ENCODE results near the gene DYNC2LI1. TPM values are rescaled to one million over a fixed set of nuclear protein-coding genes. Genes with fewer than 3 reads are reported as not detected.

The DYNC2LI1 gene
- total RNA-seq, 1 donor from 2014 or later, result 34.6 TPM

- no peak for FAIRE-seq
Observed at GRCh38 chr2:43762286-43762685, 11.6 kb upstream of the DYNC2LI1 start.

GRCh38 chr2:43763091-43763490 is 10.7 kb upstream of the DYNC2LI1 start:
- DNase-seq (ENCODE audit: low spot score in 2 of 2), result no peak
- FAIRE-seq, result no peak

More at GRCh38 chr2:43762286-43762685, 11.6 kb upstream of the DYNC2LI1 start:
- DNase-seq (ENCODE audit: low spot score in 2 of 2), result no peak

GRCh38 chr2:43764086-43764705 is 9.6 kb upstream of the DYNC2LI1 start:
- DNase-seq (ENCODE audit: low spot score in 2 of 2) (no peak), FAIRE-seq (no peak)

- no peak for FAIRE-seq
Observed at GRCh38 chr2:43766006-43766405, 7.8 kb upstream of the DYNC2LI1 start.

GRCh38 chr2:43774617-43775016 is 778 bp downstream of the DYNC2LI1 start:
- DNase-seq (ENCODE audit: low spot score in 2 of 2) (no peak), FAIRE-seq (no peak)

More at GRCh38 chr2:43766006-43766405, 7.8 kb upstream of the DYNC2LI1 start:
- no peak for DNase-seq (ENCODE audit: low spot score in 2 of 2)

GRCh38 chr2:43776324-43776723 is 2.5 kb downstream of the DYNC2LI1 start:
- DNase-seq (ENCODE audit: low spot score in 2 of 2) (no peak), FAIRE-seq (no peak)

- DNase-seq (ENCODE audit: low spot score in 2 of 2) (no peak), FAIRE-seq (no peak)
Observed at GRCh38 chr2:43777306-43777926, 3.6 kb downstream of the DYNC2LI1 start.

GRCh38 chr2:43778233-43778632 is 4.4 kb downstream of the DYNC2LI1 start:
- DNase-seq (ENCODE audit: low spot score in 2 of 2), result no peak
- FAIRE-seq, result no peak

GRCh38 chr2:43787895-43788294 is 14.1 kb downstream of the DYNC2LI1 start:
- FAIRE-seq (no peak), DNase-seq (ENCODE audit: low spot score in 2 of 2) (no peak)

- DNase-seq (ENCODE audit: low spot score in 2 of 2) (no peak), FAIRE-seq (no peak)
Observed at GRCh38 chr2:43788646-43789045, 14.8 kb downstream of the DYNC2LI1 start.

GRCh38 chr2:43790147-43790546 is 16.3 kb downstream of the DYNC2LI1 start:
- DNase-seq (ENCODE audit: low spot score in 2 of 2) (no peak), FAIRE-seq (no peak)

GRCh38 chr2:43791035-43791765 is 17.4 kb downstream of the DYNC2LI1 start:
- no peak for DNase-seq (ENCODE audit: low spot score in 2 of 2)
- no peak for FAIRE-seq

GRCh38 chr2:43792653-43793052 is 18.8 kb downstream of the DYNC2LI1 start:
- FAIRE-seq (no peak), DNase-seq (ENCODE audit: low spot score in 2 of 2) (no peak)

GRCh38 chr2:43794956-43795355 is 21.1 kb downstream of the DYNC2LI1 start:
- DNase-seq (ENCODE audit: low spot score in 2 of 2) (no peak), FAIRE-seq (no peak)

GRCh38 chr2:43796206-43796605 is 22.4 kb downstream of the DYNC2LI1 start:
- no peak for DNase-seq (ENCODE audit: low spot score in 2 of 2)
- FAIRE-seq, result peak; percentile 3

- no peak for DNase-seq (ENCODE audit: low spot score in 2 of 2)
- no peak for FAIRE-seq
Observed at GRCh38 chr2:43798300-43798699, 24.5 kb downstream of the DYNC2LI1 start.

- peak; percentile 85 for FAIRE-seq
- DNase-seq (ENCODE audit: low spot score in 2 of 2), result no peak
Observed at GRCh38 chr2:43800894-43801293, 27.1 kb downstream of the DYNC2LI1 start.

- no peak for FAIRE-seq
Observed at GRCh38 chr2:43802135-43802534, 28.3 kb downstream of the DYNC2LI1 start.

GRCh38 chr2:43803113-43803512 is 29.3 kb downstream of the DYNC2LI1 start:
- no peak for DNase-seq (ENCODE audit: low spot score in 2 of 2)
- FAIRE-seq, result no peak

More at GRCh38 chr2:43802135-43802534, 28.3 kb downstream of the DYNC2LI1 start:
- DNase-seq (ENCODE audit: low spot score in 2 of 2), result no peak

- no peak for FAIRE-seq
- DNase-seq (ENCODE audit: low spot score in 2 of 2), result no peak
Observed at GRCh38 chr2:43806719-43807031, 32.8 kb downstream of the DYNC2LI1 start.

- FAIRE-seq, result no peak
- no peak for DNase-seq (ENCODE audit: low spot score in 2 of 2)
Observed at GRCh38 chr2:43810452-43810851, 36.6 kb downstream of the DYNC2LI1 start.

GRCh38 chr2:43810888-43811287 is 37.0 kb downstream of the DYNC2LI1 start:
- FAIRE-seq, result peak; percentile 3
- DNase-seq (ENCODE audit: low spot score in 2 of 2), result no peak

Data from frontal cortex (tissue), 4 donors.